SKM-1 (cell line): ENCODE measurements around the gene VPS41.

ENCODE experiments used
- DNase-seq: peaks from one replicate; lab custom pipeline; 2025; ENCODE audit not compliant: unreplicated experiment; lab: John Stamatoyannopoulos, UW

The VPS41 gene

DNA sequence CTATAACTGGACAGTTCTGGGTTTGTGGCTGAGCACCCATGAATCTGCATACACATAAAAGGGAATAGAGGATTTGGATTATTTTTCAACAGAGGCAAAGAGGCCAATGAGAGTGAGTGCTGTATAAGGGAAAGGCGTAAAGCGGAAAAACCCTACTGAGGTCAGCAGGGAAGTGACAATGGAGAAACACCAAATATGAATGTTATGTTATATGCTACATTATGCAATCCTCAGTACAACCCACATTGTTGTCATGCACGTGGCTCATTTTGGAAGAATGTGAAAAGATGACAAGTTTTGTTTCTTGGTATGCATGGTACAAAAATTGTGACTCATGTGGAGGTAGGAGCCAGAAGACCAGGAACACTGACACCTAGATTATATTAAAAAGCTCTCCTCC, 164.2 kb downstream of the VPS41 start:
- no peak for DNase-seq

GRCh38 chr7:38743899-38744298, 165.1 kb downstream of the VPS41 start:
- no peak for DNase-seq

GRCh38 chr7:38740041-38740440, 168.9 kb downstream of the VPS41 start:
- no peak for DNase-seq

- DNase-seq: no peak
Measured at GRCh38 chr7:38736138-38736537, 172.9 kb downstream of the VPS41 start.

DNA sequence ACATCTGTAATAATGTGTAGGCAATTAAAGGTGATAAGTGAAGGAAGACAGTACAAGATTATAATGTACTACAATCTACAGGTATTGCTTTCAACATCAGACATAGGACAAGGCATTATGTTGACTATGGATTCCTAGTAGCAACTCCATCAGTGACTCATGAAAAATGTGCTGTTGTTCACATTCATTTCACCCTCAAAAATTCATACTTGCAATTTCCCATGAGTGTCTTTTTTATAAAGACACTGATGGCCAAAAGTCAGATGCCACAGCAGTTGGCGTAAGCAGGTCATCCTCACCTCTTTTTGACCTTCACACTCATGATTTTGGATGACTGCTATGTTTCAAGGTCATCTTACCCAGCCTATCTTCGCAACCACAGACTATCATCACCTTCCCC, 177.8 kb downstream of the VPS41 start:
- no peak for DNase-seq

- DNase-seq: no peak
Measured at GRCh38 chr7:38728145-38728544, 180.8 kb downstream of the VPS41 start.

DNA sequence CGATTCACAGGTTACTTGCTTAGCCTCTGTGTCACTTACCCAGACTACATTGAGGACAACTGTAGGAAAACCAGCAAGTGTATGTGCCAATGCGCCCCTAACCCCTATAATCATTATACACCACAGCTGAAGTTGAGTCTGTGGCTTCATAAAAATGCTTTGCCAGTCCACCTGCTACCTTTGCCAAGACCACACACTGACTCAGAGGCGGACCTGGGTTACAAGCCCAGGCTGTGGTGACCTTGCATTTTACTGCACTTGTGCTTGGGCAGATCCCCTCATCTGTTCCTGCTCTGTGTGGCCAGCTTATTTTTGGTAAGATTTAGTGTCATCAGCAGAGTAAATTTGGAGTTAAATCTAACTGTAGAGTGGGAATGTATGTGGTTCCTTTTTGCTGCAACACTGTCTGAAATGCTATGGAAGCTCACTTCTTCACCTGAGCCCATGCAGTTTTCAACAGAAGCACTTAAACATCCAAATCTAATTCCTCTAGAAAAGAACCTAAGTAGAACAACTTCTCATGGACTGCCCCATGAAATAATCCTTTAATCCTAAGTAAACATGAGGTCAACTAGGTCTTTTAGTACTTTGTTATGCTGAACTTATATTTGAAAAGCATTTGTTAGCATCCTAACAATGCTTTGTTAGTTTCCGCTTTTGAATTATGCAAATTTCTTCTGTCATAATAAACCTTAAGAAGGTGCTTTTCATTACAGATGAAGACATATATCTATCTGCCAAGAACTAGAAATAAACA, 181.6 kb downstream of the VPS41 start:
- no peak for DNase-seq

DNA sequence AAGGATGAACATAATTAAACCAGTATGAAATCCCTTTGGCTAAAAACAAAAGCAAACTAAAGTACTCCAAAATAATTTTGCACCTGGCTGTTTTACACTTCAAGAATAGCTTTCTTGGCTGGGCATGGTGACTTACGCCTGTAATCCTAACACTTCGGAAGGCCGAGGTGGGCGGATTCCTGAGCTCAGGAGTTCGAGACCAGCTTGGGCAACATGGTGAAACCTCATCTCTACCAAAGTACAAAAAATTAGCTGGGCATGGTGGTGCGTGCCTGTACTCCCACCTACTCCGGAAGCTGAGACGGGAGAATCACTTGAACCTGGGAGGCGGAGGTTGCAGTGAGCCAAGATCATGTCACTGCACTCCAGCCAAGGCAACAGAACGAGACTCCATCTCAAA, 185.7 kb downstream of the VPS41 start:
- no peak for DNase-seq

GRCh38 chr7:38716397-38716796, 192.6 kb downstream of the VPS41 start:
- no peak for DNase-seq

GRCh38 chr7:38709123-38709522, 199.9 kb downstream of the VPS41 start:
- no peak for DNase-seq

GRCh38 chr7:38704751-38705150, 204.2 kb downstream of the VPS41 start:
- no peak for DNase-seq

DNA sequence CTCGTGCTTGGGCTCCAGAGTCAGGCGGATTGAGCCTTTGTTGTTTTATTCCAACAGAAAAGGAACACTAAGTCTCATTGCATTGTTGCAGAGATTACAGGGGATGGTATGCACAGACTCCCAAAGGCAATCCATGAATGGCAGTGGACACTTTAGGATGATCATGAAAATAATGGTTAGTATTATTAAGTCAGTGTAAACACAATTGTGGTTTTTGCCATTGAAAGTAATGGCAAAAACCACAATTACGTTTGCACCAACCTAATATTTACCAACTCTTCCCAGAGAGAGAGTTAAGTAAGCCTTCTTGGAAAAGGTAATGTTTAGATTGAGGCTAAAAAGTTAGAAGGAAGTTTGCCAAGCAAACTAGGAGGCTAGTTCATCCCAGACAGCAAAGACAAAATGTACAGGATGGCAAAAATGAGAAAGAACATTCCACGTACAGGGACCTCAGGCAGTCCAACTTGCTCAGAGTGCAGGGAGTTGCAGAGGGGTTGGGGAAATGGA, 204.9 kb downstream of the VPS41 start:
- DNase-seq: no peak

GRCh38 chr7:38703093-38703492, 205.9 kb downstream of the VPS41 start:
- no peak for DNase-seq

- DNase-seq: no peak
Measured at GRCh38 chr7:38702002-38702535, 206.9 kb downstream of the VPS41 start.

DNA sequence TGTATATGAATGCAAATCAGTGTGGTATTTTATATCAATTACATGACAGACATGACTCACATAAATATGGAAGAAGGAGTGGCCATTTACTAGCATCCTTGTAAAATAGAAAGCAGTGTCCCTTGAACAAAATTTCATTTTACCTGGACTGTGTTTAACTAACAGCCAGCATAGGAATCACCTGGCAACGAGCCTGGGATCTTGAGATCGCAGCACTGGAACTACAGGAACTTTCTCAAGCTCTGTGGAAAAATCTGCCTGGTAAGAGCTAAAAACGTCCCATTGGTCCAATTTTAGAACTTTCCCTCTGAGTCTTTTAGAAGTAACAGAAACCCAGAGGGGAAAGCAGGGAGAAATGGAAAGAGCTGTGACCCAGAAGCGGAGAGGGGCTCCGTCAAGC, 208.9 kb downstream of the VPS41 start:
- DNase-seq: no peak

DNA sequence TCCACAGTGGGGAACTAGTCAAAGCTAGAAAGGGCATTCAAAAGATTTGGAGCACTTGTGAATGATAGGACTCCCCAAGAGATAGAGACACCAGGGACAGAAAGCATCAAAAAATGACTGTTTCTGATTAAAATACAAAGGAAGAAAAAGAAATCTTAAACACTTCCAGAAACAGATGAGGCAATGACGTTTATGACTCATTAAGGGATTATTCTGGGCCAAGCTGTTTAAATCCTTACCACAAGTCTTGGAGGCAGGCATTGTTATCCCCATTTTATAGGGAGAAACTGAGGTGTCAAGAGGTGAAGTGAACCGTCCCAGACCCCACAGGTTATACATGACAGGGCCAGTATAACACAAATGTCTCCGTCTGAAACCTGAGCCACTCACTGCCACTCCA, 209.5 kb downstream of the VPS41 start:
- no peak for DNase-seq

- DNase-seq: no peak
Measured at GRCh38 chr7:38694326-38694725, 214.7 kb downstream of the VPS41 start.

GRCh38 chr7:38686888-38687287, 222.1 kb downstream of the VPS41 start:
- DNase-seq: no peak

- no peak for DNase-seq
Measured at GRCh38 chr7:38685851-38686250, 223.1 kb downstream of the VPS41 start.

GRCh38 chr7:38682606-38683005, 226.4 kb downstream of the VPS41 start:
- no peak for DNase-seq

DNA sequence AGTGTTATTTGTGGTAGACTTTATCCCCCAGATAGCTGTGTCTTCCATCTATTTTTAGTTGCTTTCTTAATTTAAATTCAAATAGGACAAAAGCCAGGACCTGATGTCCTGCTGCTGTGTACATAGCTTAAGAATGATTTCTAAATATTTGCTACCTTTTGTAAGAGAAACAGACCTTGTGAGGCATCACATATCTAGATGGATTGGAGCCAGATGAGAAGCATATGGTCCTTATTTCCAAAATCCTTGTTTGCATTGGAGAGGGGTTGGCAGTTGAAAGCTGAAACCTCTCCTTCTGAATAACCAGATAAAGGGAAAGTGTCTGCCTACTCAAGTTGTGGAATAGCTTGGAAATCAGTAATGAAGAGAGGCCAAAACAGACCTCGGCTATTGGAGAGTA, 227.1 kb downstream of the VPS41 start:
- DNase-seq: no peak

- DNase-seq: no peak
Measured at GRCh38 chr7:38679419-38679818, 229.6 kb downstream of the VPS41 start.

DNA sequence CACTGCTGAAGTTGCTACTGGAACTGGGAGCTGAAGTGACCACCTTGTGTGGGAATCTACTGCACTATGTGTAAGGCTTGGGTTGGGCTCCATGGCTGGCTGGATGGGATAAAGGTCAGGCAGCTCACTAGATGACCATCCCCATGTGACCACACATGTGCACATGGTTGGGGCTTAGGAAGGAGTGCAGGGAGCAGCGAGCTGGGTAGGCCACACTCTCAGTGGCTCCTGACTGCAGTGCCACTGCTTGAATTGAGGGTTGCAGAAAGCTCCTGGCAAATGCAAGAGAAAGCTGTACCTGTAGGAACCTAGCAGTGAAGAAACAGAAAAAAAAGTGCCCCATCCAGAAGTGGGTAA, 230.3 kb downstream of the VPS41 start:
- no peak for DNase-seq
